Esophagus squamous epithelium (tissue), 4 donors: ENCODE measurements around the gene DENND1A.

Source experiments
- POLR2A ChIP-seq, 4 donors: fragments of 450-650 bp; IDR thresholded peaks; one replicate each; pipeline ENCODE4 v1.6.1; 2017; ENCODE audit warnings: antibody characterized with exemption in 4 of 4, mild to moderate bottlenecking in 4 of 4, moderate library complexity in 3 of 4
- TF ChIP-seq, protein P1 (sequence below), 6 experiments: fragments of 450-650 bp in 4 of 6; fragments of 200-600 bp in 2 of 6; sonication (generic) in 2 of 6; IDR thresholded peaks; one replicate each; pipeline ENCODE4 v1.5.1; 2016 to 2019; ENCODE audit warnings: antibody characterized with exemption in 6 of 6, mild to moderate bottlenecking in 4 of 6, moderate library complexity in 4 of 6

DNA sequence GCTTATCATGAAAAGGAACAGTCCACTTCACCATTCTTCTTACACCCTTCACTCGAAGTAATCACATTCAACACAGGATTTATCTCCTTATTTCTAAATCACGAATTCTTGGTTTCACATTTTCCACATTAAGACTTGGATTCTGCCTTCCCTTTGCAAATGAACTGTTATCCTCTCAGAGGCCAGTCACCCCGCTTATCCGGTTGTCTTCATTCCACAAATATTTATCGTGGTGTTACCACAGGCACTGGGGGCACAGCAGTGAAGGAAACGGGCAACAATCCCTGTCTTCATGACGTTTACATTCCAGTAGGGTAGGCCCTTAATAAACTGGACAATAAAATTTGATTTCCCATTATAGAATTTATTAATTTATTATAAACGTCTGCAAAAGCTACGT is 284.2 kb downstream of the DENND1A start:
- TF ChIP-seq, protein P1, sequence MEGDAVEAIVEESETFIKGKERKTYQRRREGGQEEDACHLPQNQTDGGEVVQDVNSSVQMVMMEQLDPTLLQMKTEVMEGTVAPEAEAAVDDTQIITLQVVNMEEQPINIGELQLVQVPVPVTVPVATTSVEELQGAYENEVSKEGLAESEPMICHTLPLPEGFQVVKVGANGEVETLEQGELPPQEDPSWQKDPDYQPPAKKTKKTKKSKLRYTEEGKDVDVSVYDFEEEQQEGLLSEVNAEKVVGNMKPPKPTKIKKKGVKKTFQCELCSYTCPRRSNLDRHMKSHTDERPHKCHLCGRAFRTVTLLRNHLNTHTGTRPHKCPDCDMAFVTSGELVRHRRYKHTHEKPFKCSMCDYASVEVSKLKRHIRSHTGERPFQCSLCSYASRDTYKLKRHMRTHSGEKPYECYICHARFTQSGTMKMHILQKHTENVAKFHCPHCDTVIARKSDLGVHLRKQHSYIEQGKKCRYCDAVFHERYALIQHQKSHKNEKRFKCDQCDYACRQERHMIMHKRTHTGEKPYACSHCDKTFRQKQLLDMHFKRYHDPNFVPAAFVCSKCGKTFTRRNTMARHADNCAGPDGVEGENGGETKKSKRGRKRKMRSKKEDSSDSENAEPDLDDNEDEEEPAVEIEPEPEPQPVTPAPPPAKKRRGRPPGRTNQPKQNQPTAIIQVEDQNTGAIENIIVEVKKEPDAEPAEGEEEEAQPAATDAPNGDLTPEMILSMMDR (IDR thresholded peaks at IDR 0.05), result no peak
- TF ChIP-seq POLR2A (IDR thresholded peaks at IDR 0.05), result no peak
